ENCODE results near the gene NFIA.

DNA sequence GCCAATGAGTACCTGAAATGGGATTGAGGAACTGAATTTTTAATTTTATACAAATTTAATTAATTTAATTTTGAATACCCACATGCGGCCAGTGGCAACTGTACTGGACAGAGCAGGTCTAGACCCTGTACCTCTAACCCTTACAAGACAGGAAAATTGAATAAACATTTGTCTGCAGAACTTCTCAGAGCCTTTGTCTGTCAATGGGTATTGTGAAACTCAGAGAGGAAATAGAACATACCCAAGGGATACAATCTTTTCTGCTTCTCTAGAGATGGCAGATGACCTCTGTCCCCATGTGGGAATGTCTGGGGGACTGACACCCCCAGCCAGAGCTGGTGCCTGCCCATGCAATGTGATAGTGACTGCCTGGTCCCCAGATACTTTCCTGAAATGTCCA, 421.9 kb downstream of the NFIA start:
- TF ChIP-seq, protein P1, sequence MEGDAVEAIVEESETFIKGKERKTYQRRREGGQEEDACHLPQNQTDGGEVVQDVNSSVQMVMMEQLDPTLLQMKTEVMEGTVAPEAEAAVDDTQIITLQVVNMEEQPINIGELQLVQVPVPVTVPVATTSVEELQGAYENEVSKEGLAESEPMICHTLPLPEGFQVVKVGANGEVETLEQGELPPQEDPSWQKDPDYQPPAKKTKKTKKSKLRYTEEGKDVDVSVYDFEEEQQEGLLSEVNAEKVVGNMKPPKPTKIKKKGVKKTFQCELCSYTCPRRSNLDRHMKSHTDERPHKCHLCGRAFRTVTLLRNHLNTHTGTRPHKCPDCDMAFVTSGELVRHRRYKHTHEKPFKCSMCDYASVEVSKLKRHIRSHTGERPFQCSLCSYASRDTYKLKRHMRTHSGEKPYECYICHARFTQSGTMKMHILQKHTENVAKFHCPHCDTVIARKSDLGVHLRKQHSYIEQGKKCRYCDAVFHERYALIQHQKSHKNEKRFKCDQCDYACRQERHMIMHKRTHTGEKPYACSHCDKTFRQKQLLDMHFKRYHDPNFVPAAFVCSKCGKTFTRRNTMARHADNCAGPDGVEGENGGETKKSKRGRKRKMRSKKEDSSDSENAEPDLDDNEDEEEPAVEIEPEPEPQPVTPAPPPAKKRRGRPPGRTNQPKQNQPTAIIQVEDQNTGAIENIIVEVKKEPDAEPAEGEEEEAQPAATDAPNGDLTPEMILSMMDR (conservative IDR thresholded peaks at IDR 0.05 in 1 of 2, IDR thresholded peaks at IDR 0.05 in 1 of 2; ENCODE audit: extremely low read depth in 1 of 2, insufficient read depth in 1 of 2, low read depth in 1 of 2, low read length in 2 of 2), result no peak
- no peak for TF ChIP-seq EZH2 (IDR thresholded peaks at IDR 0.05; ENCODE audit: borderline replicate concordance, low read length)
